Left lung (tissue), 10 donors: ENCODE data around the gene KCNK13. TPM values are rescaled to one million over a fixed set of nuclear protein-coding genes. Genes with fewer than 3 reads are reported as not detected.

Experiments
- ATAC-seq: fragments of 200-7000 bp; cut with Tn5 transposase; one replicate; pipeline ENCODE4 v1.9.1; 2020; ENCODE audit warnings: moderate library complexity
- DNase-seq, 4 donors: peaks; one replicate each; pipeline ENCODE4 v3.0.0-alpha.2; 2013 to 2020
- H3K27ac ChIP-seq, 2 donors: fragments of 200-600 bp; sonication (generic) in 1 of 2; one replicate each; pipeline versions ENCODE4 v1.5.0 to v1.8.0; 2020 to 2021
- H3K27me3 ChIP-seq, 2 donors: fragments of 200-600 bp; sonication (generic) in 1 of 2; one replicate each; pipeline versions ENCODE4 v1.5.0 to v1.8.0; 2020 to 2021
- H3K36me3 ChIP-seq, 2 donors: fragments of 200-600 bp; sonication (generic) in 1 of 2; one replicate each; pipeline versions ENCODE4 v1.5.0 to v1.8.0; 2020 to 2021
- H3K4me1 ChIP-seq, 2 donors: fragments of 200-600 bp; one replicate each; pipeline ENCODE4 v1.8.0; 2021
- H3K4me3 ChIP-seq, 2 donors: fragments of 200-600 bp; sonication (generic) in 1 of 2; one replicate each; pipeline versions ENCODE4 v1.5.0 to v1.8.0; 2020 to 2021; ENCODE audit warnings: mild to moderate bottlenecking in 1 of 2
- H3K9me3 ChIP-seq, 2 donors: fragments of 200-600 bp; sonication (generic) in 1 of 2; one replicate each; pipeline versions ENCODE4 v1.5.0 to v1.8.0; 2020 to 2021
- intact Hi-C, 2 donors: fragments of 100-400 bp; cut with DNase I; formaldehyde crosslinking; loops; one replicate each; pipeline versions ENCODE4 v1.11.2 to v1.14.2; 2022
- polyA plus RNA-seq, 6 donors: library from polyadenylated mRNA; unstranded; fragments of 120-200 nt; gene quantifications; one replicate each; pipeline ENCODE4 v1.2.1, GENCODE V29; 2013; ENCODE audit not compliant: insufficient read length in 6 of 6
- total RNA-seq, 2 donors: library from RNA; stranded (reverse); fragmentation: NEBNext Ultra II Directional; extraction: Animal tissue kit (Norgen Biotek cat#: 25700); gene quantifications; one replicate each; pipeline ENCODE4 v1.2.1, GENCODE V29; 2021
- TF ChIP-seq, protein P1 (sequence below), 2 donors: fragments of 200-600 bp; sonication (generic) in 1 of 2; IDR thresholded peaks; one replicate each; pipeline versions ENCODE4 v1.5.0 to v1.8.0; 2021; ENCODE audit warnings: antibody characterized with exemption in 2 of 2
- donor health status: DM: no; HTN: yes; CAD: no.
- donor health status: DM: no; HTN: no; CAD: no.

The KCNK13 gene
- total and polyA plus RNA-seq, 8 donors = 0.15 to 2.8 (median 0.23) TPM

DNA sequence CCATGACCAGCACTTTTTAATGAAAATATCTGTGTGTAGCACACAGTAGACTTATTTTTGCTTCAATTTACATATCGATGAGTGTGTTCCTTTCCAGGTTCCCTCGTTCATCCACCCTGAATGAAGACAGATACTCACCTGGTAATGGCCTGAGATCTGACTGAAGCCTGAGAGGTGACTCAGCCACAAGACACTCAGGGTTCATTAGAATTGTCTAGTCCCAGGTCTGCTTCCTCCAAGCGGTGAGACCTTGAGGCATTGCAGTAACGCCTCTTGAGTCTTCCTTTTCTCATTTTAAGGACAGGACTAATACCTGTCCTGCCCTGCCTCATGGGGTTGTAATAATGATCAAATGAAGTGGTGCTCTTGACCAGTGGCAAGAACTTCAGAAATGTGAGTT lies 11.5 kb upstream of the KCNK13 start:
- no peaks in the 10 kb centered on the region for H3K9me3 ChIP-seq
- H3K4me1 ChIP-seq = no peaks in the 10 kb centered on the region
- no peak for DNase-seq
- H3K27ac ChIP-seq = no peak overlapping the region
- no peak overlapping the region for H3K4me3 ChIP-seq
- TF ChIP-seq, protein P1, sequence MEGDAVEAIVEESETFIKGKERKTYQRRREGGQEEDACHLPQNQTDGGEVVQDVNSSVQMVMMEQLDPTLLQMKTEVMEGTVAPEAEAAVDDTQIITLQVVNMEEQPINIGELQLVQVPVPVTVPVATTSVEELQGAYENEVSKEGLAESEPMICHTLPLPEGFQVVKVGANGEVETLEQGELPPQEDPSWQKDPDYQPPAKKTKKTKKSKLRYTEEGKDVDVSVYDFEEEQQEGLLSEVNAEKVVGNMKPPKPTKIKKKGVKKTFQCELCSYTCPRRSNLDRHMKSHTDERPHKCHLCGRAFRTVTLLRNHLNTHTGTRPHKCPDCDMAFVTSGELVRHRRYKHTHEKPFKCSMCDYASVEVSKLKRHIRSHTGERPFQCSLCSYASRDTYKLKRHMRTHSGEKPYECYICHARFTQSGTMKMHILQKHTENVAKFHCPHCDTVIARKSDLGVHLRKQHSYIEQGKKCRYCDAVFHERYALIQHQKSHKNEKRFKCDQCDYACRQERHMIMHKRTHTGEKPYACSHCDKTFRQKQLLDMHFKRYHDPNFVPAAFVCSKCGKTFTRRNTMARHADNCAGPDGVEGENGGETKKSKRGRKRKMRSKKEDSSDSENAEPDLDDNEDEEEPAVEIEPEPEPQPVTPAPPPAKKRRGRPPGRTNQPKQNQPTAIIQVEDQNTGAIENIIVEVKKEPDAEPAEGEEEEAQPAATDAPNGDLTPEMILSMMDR (IDR thresholded peaks at IDR 0.05) = no peak
- ATAC-seq = no peak
- H3K36me3 ChIP-seq = no peaks in the 10 kb centered on the region
- H3K27me3 ChIP-seq = peaks cover 12 to 47% of the 10 kb centered on the region in 2 donors
- intact Hi-C loops = no loop called here

DNA sequence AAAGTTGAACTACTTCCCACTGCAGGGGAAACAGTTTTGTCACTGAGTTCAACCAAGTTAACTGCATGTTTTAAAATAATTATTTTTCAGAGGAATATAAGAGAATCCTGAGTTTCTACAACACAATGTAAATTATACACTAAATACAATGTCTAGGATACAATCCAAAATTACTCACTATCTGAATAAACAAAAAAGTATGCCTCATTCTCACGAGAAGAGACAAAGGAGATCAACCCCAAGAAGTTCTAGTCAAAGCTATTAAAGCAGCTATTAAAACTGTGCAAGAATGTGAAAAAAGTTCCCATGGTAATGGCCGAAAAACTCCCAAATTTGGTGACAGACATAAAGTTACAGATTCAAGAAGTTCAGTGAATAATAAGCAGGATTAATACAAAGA lies 8.8 kb upstream of the KCNK13 start:
- ATAC-seq = no peak
- TF ChIP-seq, protein P1 (IDR thresholded peaks at IDR 0.05) = no peak
- H3K27me3 ChIP-seq = peaks cover 27 to 75% of the 10 kb centered on the region in 2 donors
- H3K4me1 ChIP-seq = no peaks in the 10 kb centered on the region
- no peaks in the 10 kb centered on the region for H3K9me3 ChIP-seq
- H3K27ac ChIP-seq = no peak overlapping the region
- no peak overlapping the region for H3K4me3 ChIP-seq
- no peak for DNase-seq
- intact Hi-C loops = no loop called here
- no peaks in the 10 kb centered on the region for H3K36me3 ChIP-seq

DNA sequence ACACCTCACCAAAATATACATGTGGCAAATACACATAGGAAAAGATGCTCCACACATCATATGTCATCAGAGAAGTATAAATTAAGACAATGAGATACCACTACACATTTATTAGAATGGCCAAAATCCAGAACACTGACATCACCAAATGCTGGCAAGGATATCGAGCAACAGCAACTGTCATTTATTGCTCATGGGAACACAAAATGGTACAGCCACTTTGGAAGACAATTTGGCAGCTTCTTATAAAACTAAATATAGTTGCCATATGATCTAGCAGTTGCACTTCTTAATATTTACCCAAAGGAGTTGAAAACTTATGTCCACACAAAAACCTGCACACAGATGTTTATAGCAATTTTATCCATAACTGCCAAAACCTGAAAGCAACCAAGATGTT lies 7.0 kb upstream of the KCNK13 start:
- no peak for ATAC-seq
- DNase-seq = no peak
- Histone ChIP-seq H3K9me3 (no peaks in the 10 kb centered on the region), H3K27ac (no peak overlapping the region), H3K36me3 (no peaks in the 10 kb centered on the region), H3K4me3 (no peak overlapping the region), H3K27me3 (peaks cover 44 to 92% of the 10 kb centered on the region in 2 donors), H3K4me1 (peaks cover 0 to 1% of the 10 kb centered on the region in 2 donors)
- intact Hi-C loops = no loop called here
- TF ChIP-seq, protein P1 (IDR thresholded peaks at IDR 0.05) = no peak

DNA sequence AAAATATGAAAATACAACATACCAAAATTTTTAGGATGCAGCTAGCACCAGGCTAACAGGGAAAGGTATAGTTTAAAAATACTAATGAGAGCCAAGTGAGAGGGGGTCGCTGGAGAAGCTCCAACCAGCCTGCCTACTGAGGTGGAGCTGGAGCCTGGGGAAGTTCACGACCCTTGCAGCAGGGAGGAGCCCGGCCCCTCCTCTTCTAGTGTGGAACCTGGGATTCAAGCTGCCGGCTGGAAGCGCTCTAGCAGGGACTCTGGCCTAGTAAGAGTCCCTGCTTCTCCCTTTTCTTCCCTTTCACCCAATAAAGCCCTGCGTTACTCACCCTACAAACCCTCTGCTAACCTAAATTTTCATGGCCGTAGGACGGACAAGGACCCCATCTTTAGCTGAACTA lies 5.0 kb upstream of the KCNK13 start:
- no peak overlapping the region for H3K27ac ChIP-seq
- H3K27me3 ChIP-seq = peaks cover 64 to 100% of the 10 kb centered on the region in 2 donors
- no peak overlapping the region for H3K4me3 ChIP-seq
- intact Hi-C loops = no loop called here
- DNase-seq (no peak), ATAC-seq (no peak)
- H3K36me3 ChIP-seq = no peaks in the 10 kb centered on the region
- no peaks in the 10 kb centered on the region for H3K9me3 ChIP-seq
- peaks cover 14 to 21% of the 10 kb centered on the region in 2 donors for H3K4me1 ChIP-seq
- TF ChIP-seq, protein P1 (IDR thresholded peaks at IDR 0.05) = no peak

DNA sequence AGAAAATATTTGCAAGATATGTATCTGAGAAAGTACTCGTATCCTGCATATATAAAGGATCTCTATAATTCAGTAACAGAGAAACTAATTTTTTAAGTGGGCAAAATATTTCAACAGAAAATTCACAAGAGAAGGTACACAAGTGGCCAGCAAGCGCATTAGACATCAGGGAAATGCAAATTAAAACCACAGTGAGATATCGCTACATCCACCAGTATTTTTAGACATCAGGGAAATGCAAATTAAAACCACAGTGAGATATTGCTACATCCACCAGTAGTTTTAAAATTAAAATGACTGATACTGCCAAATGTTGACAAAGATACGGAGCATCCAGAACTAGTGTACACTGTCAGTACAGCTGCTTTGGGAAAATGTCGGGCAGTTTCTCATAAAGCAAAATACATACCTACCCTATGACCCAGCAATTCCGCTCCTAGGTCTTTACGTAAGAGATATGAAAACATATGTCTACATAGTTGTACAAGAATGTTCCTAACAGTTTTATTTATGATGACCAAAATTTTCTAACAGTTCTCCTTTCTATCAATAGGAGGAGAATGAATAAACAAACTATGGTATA lies 2.8 kb upstream of the KCNK13 start:
- TF ChIP-seq, protein P1 (IDR thresholded peaks at IDR 0.05) = no peak
- ATAC-seq (no peak), DNase-seq (no peak)
- no peaks in the 10 kb centered on the region for H3K9me3 ChIP-seq
- no peak overlapping the region for H3K27ac ChIP-seq
- H3K27me3 ChIP-seq = peaks cover 80 to 100% of the 10 kb centered on the region in 2 donors
- intact Hi-C loops = no loop called here
- H3K4me3 ChIP-seq = no peak overlapping the region
- peaks cover 17 to 36% of the 10 kb centered on the region in 2 donors for H3K4me1 ChIP-seq
- no peaks in the 10 kb centered on the region for H3K36me3 ChIP-seq
